ENCODE measurements around the gene ELF4. TPM values are rescaled to one million over a fixed set of nuclear protein-coding genes. Genes with fewer than 3 reads are reported as not detected.
"Not testable (repeated sequence)": the region's sequence is repeated elsewhere in the genome, so short reads cannot be mapped to it uniquely, and the experiment has no call there.

The ELF4 gene
- total and polyA plus RNA-seq, 4 experiments from 2014 or later: 7.4 to 31.3 (median 24.2) TPM

- H3K9me3 Mint-ChIP-seq; H3K9me3 ChIP-seq (ENCODE audit: control insufficient read depth in 1 of 2, low read length in 2 of 2); H3K36me3 Mint-ChIP-seq; H3K27ac ChIP-seq (ENCODE audit: low read depth, low read length); H3K27ac Mint-ChIP-seq; intact Hi-C loops (cut with micrococcal nuclease); H3K27me3 ChIP-seq (ENCODE audit: insufficient read depth, low read length); H3K36me3 ChIP-seq (ENCODE audit: insufficient read depth, low read length); H3K4me3 ChIP-seq (ENCODE audit: low read length in 2 of 2); H3K27me3 Mint-ChIP-seq; H3K4me3 Mint-ChIP-seq; DNase-seq: not testable (repeated sequence)
- CTCF ChIA-PET (ENCODE audit: partially characterized antibody): interaction anchor here (8.3 to 10.4 kb wide), 2 partner anchors 27 to 35 kb away, joined by 118 to 163 read pairs; no protein-coding TSS in a partner anchor
- H3K4me1 ChIP-seq (ENCODE audit: insufficient read depth, low read length): peaks cover 15% of the 10 kb centered on the region
- POLR2A ChIA-PET (ENCODE audit: partially characterized antibody): interaction anchor here (1.3 kb wide), 1 partner anchor 55 kb away, joined by 3 read pairs; no protein-coding TSS in a partner anchor
- peaks cover 11 to 31% (median 20%) of the 10 kb centered on the region in 4 donors for H3K4me1 Mint-ChIP-seq
Measured at GRCh38 chrX:130115119-130115885, 5.0 kb upstream of the ELF4 start.

GRCh38 chrX:130114141-130114588 is 3.9 kb upstream of the ELF4 start:
- no peaks in the 10 kb centered on the region for H3K9me3 Mint-ChIP-seq
- no peak overlapping the region for H3K4me3 ChIP-seq (ENCODE audit: low read length in 2 of 2)
- H3K36me3 Mint-ChIP-seq: peaks cover 0 to 3% of the 10 kb centered on the region in 2 donors
- H3K27me3 Mint-ChIP-seq: no peaks in the 10 kb centered on the region
- no peak overlapping the region for H3K27ac ChIP-seq (ENCODE audit: low read depth, low read length)
- H3K36me3 ChIP-seq (ENCODE audit: insufficient read depth, low read length): no peaks in the 10 kb centered on the region
- ChIA-PET CTCF (ENCODE audit: partially characterized antibody) (interaction anchor here (10.4 kb wide), 1 partner anchor 34 kb away, joined by 163 read pairs; no protein-coding TSS in a partner anchor), POLR2A (ENCODE audit: partially characterized antibody) (no interaction called here)
- peak overlapping the region in 1 of 8 donors; percentile 20 for H3K4me3 Mint-ChIP-seq
- H3K27ac Mint-ChIP-seq: peak overlapping the region in 1 of 7 donors; percentile 66
- DNase-seq: no peak
- no peaks in the 10 kb centered on the region for H3K27me3 ChIP-seq (ENCODE audit: insufficient read depth, low read length)
- intact Hi-C loops (cut with micrococcal nuclease): no loop called here
- H3K9me3 ChIP-seq (ENCODE audit: control insufficient read depth in 1 of 2, low read length in 2 of 2): no peaks in the 10 kb centered on the region
- H3K4me1 ChIP-seq (ENCODE audit: insufficient read depth, low read length): peaks cover 5% of the 10 kb centered on the region
- peaks cover 9 to 25% (median 16%) of the 10 kb centered on the region in 4 donors for H3K4me1 Mint-ChIP-seq

- H3K4me3 ChIP-seq (ENCODE audit: low read length in 2 of 2): no peak overlapping the region
- Mint-ChIP-seq H3K36me3 (peaks cover 0 to 6% of the 10 kb centered on the region in 2 donors), H3K9me3 (peaks cover 0 to 2% (median 0%) of the 10 kb centered on the region in 8 donors), H3K4me3 (peak overlapping the region; percentile 42 to 79 (median 72)), H3K27me3 (no peaks in the 10 kb centered on the region), H3K27ac (peak overlapping the region in 5 of 7 donors; percentile 18 to 85 (median 50)), H3K4me1 (peaks cover 9 to 36% (median 21%) of the 10 kb centered on the region in 4 donors)
- H3K36me3 ChIP-seq (ENCODE audit: insufficient read depth, low read length): no peaks in the 10 kb centered on the region
- H3K4me1 ChIP-seq (ENCODE audit: insufficient read depth, low read length): peaks cover 23% of the 10 kb centered on the region
- intact Hi-C loops (cut with micrococcal nuclease): loop anchor here (2.0 kb wide), 1 partner anchor 25 kb away; no protein-coding TSS in a partner anchor
- DNase-seq: no peak
- no peaks in the 10 kb centered on the region for H3K9me3 ChIP-seq (ENCODE audit: control insufficient read depth in 1 of 2, low read length in 2 of 2)
- POLR2A ChIA-PET (ENCODE audit: partially characterized antibody): interaction anchor here (0.8 to 7.1 kb wide), 4 partner anchors 8 to 29 kb away, joined by 4 to 57 read pairs (median 24); no protein-coding TSS in a partner anchor
- H3K27ac ChIP-seq (ENCODE audit: low read depth, low read length): no peak overlapping the region
- H3K27me3 ChIP-seq (ENCODE audit: insufficient read depth, low read length): no peaks in the 10 kb centered on the region
- CTCF ChIA-PET (ENCODE audit: partially characterized antibody): interaction anchor here (0.9 to 4.8 kb wide), 5 partner anchors 9 to 33 kb away, joined by 3 to 27 read pairs (median 4); no protein-coding TSS in a partner anchor
Measured at GRCh38 chrX:130111220-130112154, 1.2 kb upstream of the ELF4 start.

GRCh38 chrX:130109429-130110378 is 593 bp downstream of the ELF4 start:
- peak overlapping the region; percentile 70 for H3K27ac ChIP-seq (ENCODE audit: low read depth, low read length)
- peaks cover 17 to 49% (median 33%) of the 10 kb centered on the region in 4 donors for H3K4me1 Mint-ChIP-seq
- no peak for DNase-seq
- intact Hi-C loops (cut with micrococcal nuclease): loop anchor here (1.0 to 2.0 kb wide), 3 partner anchors 9 to 23 kb away; no protein-coding TSS in a partner anchor
- CTCF ChIA-PET (ENCODE audit: partially characterized antibody): interaction anchor here (1.1 to 4.8 kb wide), 10 partner anchors 8 to 184 kb away, joined by 3 to 27 read pairs (median 4); no protein-coding TSS in a partner anchor
- H3K36me3 Mint-ChIP-seq: peaks cover 0 to 9% of the 10 kb centered on the region in 2 donors
- peak overlapping the region; percentile 75 to 93 (median 91) for H3K27ac Mint-ChIP-seq
- no peaks in the 10 kb centered on the region for H3K9me3 ChIP-seq (ENCODE audit: control insufficient read depth in 1 of 2, low read length in 2 of 2)
- peaks cover 40% of the 10 kb centered on the region for H3K4me1 ChIP-seq (ENCODE audit: insufficient read depth, low read length)
- H3K36me3 ChIP-seq (ENCODE audit: insufficient read depth, low read length): no peaks in the 10 kb centered on the region
- H3K9me3 Mint-ChIP-seq: peaks cover 0 to 2% (median 0%) of the 10 kb centered on the region in 8 donors
- H3K27me3 Mint-ChIP-seq: no peaks in the 10 kb centered on the region
- H3K4me3 ChIP-seq (ENCODE audit: low read length in 2 of 2): peak overlapping the region; percentile 57 to 76
- no peaks in the 10 kb centered on the region for H3K27me3 ChIP-seq (ENCODE audit: insufficient read depth, low read length)
- peak overlapping the region; percentile 89 to 94 (median 92) for H3K4me3 Mint-ChIP-seq
- POLR2A ChIA-PET (ENCODE audit: partially characterized antibody): interaction anchor here (0.7 to 7.1 kb wide), 7 partner anchors 9 to 30 kb away, joined by 4 to 57 read pairs (median 11); no protein-coding TSS in a partner anchor

- Histone ChIP-seq H3K27ac (ENCODE audit: low read depth, low read length) (peak overlapping the region; percentile 70), H3K9me3 (ENCODE audit: control insufficient read depth in 1 of 2, low read length in 2 of 2) (no peaks in the 10 kb centered on the region), H3K4me1 (ENCODE audit: insufficient read depth, low read length) (peaks cover 48% of the 10 kb centered on the region), H3K36me3 (ENCODE audit: insufficient read depth, low read length) (no peaks in the 10 kb centered on the region), H3K27me3 (ENCODE audit: insufficient read depth, low read length) (no peaks in the 10 kb centered on the region), H3K4me3 (ENCODE audit: low read length in 2 of 2) (peak overlapping the region; percentile 57 to 76)
- H3K9me3 Mint-ChIP-seq: peaks cover 0 to 2% (median 0%) of the 10 kb centered on the region in 8 donors
- peaks cover 24 to 57% (median 41%) of the 10 kb centered on the region in 4 donors for H3K4me1 Mint-ChIP-seq
- peak overlapping the region; percentile 75 to 93 (median 91) for H3K27ac Mint-ChIP-seq
- H3K4me3 Mint-ChIP-seq: peak overlapping the region; percentile 89 to 94 (median 92)
- POLR2A ChIA-PET (ENCODE audit: partially characterized antibody): interaction anchor here (1.2 to 7.1 kb wide), 6 partner anchors 10 to 57 kb away, joined by 3 to 57 read pairs (median 12); partner anchors contain the start of gene AIFM1
- no peaks in the 10 kb centered on the region for H3K27me3 Mint-ChIP-seq
- DNase-seq: peak in 2 of 5 donors; percentile 22 to 53
- CTCF ChIA-PET (ENCODE audit: partially characterized antibody): interaction anchor here (1.1 to 4.8 kb wide), 9 partner anchors 9 to 184 kb away, joined by 3 to 27 read pairs (median 5); no protein-coding TSS in a partner anchor
- intact Hi-C loops (cut with micrococcal nuclease): loop anchor here (1.0 kb wide), 2 partner anchors 9 to 17 kb away; no protein-coding TSS in a partner anchor
- peaks cover 0 to 14% of the 10 kb centered on the region in 2 donors for H3K36me3 Mint-ChIP-seq
Measured at GRCh38 chrX:130108647-130109428, 1.5 kb downstream of the ELF4 start.

All from CD4-positive, alpha-beta memory T cell (primary cell).